Body of pancreas (tissue), 4 donors: ENCODE results near the gene MICU1.

Experiments
- POLR2A ChIP-seq, 3 donors: fragments of 450-650 bp; IDR thresholded peaks; one replicate each; pipeline ENCODE4 v1.6.1; 2016; ENCODE audit warnings: antibody characterized with exemption in 3 of 3, mild to moderate bottlenecking in 2 of 3
- TF ChIP-seq, protein P1 (sequence below), 7 experiments: fragments of 450-650 bp in 4 of 7; fragments of 200-600 bp in 3 of 7; sonication (generic) in 3 of 7; IDR thresholded peaks; one replicate each; pipeline ENCODE4 v1.5.1; 2016 to 2019; ENCODE audit warnings: antibody characterized with exemption in 7 of 7

DNA sequence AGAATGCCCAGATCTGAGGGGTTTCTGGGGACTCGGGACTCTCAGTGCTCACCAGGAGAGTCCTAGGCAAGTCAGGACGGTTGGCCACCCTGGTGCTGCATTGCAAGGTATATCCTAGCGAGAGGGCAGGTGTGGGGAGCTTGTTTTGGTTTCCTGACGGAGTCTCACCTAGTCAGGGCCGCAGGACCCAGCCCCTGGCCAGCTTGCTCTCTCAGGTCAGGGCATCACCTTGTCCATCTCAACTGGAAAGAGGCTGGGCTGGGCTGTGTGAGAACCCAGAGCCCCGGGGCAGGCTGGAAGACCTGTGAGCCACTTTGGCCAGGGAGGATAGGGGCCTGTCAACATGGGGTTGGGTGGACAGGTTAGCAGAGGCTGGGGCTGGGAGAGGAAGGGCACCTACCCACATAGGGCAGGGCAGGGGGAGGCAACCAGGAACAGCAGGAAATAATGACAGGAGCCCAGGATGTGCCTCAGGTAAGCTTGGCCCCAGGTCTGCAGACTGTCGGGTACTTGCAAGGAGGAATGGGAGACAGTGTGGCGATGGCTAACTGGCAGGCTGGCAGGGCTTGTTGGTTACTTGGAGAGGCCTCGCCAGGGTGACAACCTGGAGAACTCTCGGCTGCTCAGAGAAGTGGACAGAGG, 302.6 kb downstream of the MICU1 start:
- TF ChIP-seq, protein P1, sequence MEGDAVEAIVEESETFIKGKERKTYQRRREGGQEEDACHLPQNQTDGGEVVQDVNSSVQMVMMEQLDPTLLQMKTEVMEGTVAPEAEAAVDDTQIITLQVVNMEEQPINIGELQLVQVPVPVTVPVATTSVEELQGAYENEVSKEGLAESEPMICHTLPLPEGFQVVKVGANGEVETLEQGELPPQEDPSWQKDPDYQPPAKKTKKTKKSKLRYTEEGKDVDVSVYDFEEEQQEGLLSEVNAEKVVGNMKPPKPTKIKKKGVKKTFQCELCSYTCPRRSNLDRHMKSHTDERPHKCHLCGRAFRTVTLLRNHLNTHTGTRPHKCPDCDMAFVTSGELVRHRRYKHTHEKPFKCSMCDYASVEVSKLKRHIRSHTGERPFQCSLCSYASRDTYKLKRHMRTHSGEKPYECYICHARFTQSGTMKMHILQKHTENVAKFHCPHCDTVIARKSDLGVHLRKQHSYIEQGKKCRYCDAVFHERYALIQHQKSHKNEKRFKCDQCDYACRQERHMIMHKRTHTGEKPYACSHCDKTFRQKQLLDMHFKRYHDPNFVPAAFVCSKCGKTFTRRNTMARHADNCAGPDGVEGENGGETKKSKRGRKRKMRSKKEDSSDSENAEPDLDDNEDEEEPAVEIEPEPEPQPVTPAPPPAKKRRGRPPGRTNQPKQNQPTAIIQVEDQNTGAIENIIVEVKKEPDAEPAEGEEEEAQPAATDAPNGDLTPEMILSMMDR (IDR thresholded peaks at IDR 0.05) = no peak
- no peak for TF ChIP-seq POLR2A (IDR thresholded peaks at IDR 0.05)
